Measurements from ENCODE around the gene RIN2.

Gene RIN2

GRCh38 chr20:19758133-19758500, at the start of gene RIN2:
TSS of gene RIN2 (plus strand) at chr20:19758258. CDS start at chr20:19889602, 131,344 bp downstream.
- peak; percentile 98 for DNase-seq

GRCh38 chr20:19709635-19710335, 48.3 kb upstream of the RIN2 start:
- DNase-seq: no peak

- no peak for DNase-seq
Measured at GRCh38 chr20:19710336-19711120, 47.5 kb upstream of the RIN2 start.

- no peak for DNase-seq
Measured at GRCh38 chr20:19711126-19711525, 46.9 kb upstream of the RIN2 start.

GRCh38 chr20:19712721-19713260, 45.3 kb upstream of the RIN2 start:
- no peak for DNase-seq

GRCh38 chr20:19713822-19714578, 44.1 kb upstream of the RIN2 start:
- no peak for DNase-seq

- no peak for DNase-seq
Measured at GRCh38 chr20:19714579-19714840, 43.5 kb upstream of the RIN2 start.

GRCh38 chr20:19715986-19716385, 42.1 kb upstream of the RIN2 start:
- DNase-seq: no peak

GRCh38 chr20:19718880-19719279, 39.2 kb upstream of the RIN2 start:
- no peak for DNase-seq

GRCh38 chr20:19720991-19721390, 37.1 kb upstream of the RIN2 start:
- DNase-seq: no peak

GRCh38 chr20:19723051-19723450, 35.0 kb upstream of the RIN2 start:
- no peak for DNase-seq

GRCh38 chr20:19723813-19724430, 34.1 kb upstream of the RIN2 start:
- DNase-seq: no peak

GRCh38 chr20:19725373-19725772, 32.7 kb upstream of the RIN2 start:
- no peak for DNase-seq

GRCh38 chr20:19725814-19726525, 32.1 kb upstream of the RIN2 start:
- no peak for DNase-seq

- DNase-seq: no peak
Measured at GRCh38 chr20:19727251-19727847, 30.7 kb upstream of the RIN2 start.

GRCh38 chr20:19729672-19730071, 28.4 kb upstream of the RIN2 start:
- DNase-seq: no peak

GRCh38 chr20:19730706-19731105, 27.4 kb upstream of the RIN2 start:
- no peak for DNase-seq

- DNase-seq: no peak
Measured at GRCh38 chr20:19734811-19735210, 23.2 kb upstream of the RIN2 start.

- peak; percentile 99 for DNase-seq
Measured at GRCh38 chr20:19735446-19735845, 22.6 kb upstream of the RIN2 start.

GRCh38 chr20:19737025-19737424, 21.0 kb upstream of the RIN2 start:
- no peak for DNase-seq

- no peak for DNase-seq
Measured at GRCh38 chr20:19738951-19739350, 19.1 kb upstream of the RIN2 start.

- no peak for DNase-seq
Measured at GRCh38 chr20:19739351-19739750, 18.7 kb upstream of the RIN2 start.
